GM12878 (cell line): ENCODE results near the gene ABTB1. TPM values are rescaled to one million over a fixed set of nuclear protein-coding genes. Genes with fewer than 3 reads are reported as not detected.

Source experiments
- ATAC-seq: fragments of 200-7000 bp; cut with Tn5 transposase; 3 replicates; pipeline ENCODE4 v1.9.1; 2020; ENCODE audit warnings: mild to moderate bottlenecking, moderate library complexity
- BruUV-seq: library from RNA; stranded (reverse); fragments of 400-500 nt; replicated peaks from 2 replicates; lab custom pipeline; 2021; lab: Mats Ljungman, UMichigan
- CTCF ChIA-PET: fragments of 300-600 bp; sonication (Branson Sonifier 250); formaldehyde crosslinking; extraction: SDS; loops from one replicate; lab custom pipeline; 2021; ENCODE audit warnings: inconsistent platforms; lab: Yijun Ruan, JAX
- POLR2A ChIA-PET: fragments of 350-600 bp; formaldehyde crosslinking; extraction: SDS; loops from one replicate; lab custom pipeline; 2021; ENCODE audit warnings: inconsistent platforms; lab: Charles Lee
- RAD21 ChIA-PET: fragments of 300-600 bp; sonication (Branson Sonifier 250); formaldehyde crosslinking; loops from one replicate; lab custom pipeline; 2023; ENCODE audit warnings: antibody characterized with exemption; ENCODE audit not compliant: unreplicated experiment; lab: Charles Lee
- SMC1A ChIA-PET: fragments of 300-600 bp; sonication (Branson Sonifier 250); formaldehyde crosslinking; loops from one replicate; lab custom pipeline; 2023; ENCODE audit not compliant: unreplicated experiment, uncharacterized antibody; lab: Charles Lee
- DNase-seq: peaks from one replicate; pipeline ENCODE4 v3.0.0-alpha.2; 2011; ENCODE audit warnings: low read depth, low spot score
- FAIRE-seq: peaks from 3 replicates; lab custom pipeline; 2011; peaks lifted over from hg19 to GRCh38; lab: Jason Lieb, UNC
- H2AFZ ChIP-seq: 2 replicates; pipeline ENCODE4 v1.6.0; 2011; ENCODE audit warnings: low read depth, low read length, control low read depth; ENCODE audit not compliant: control insufficient read depth
- H3K27ac ChIP-seq: 2 replicates; pipeline ENCODE4 v1.5.1; 2011; ENCODE audit warnings: control low read depth; ENCODE audit not compliant: control insufficient read depth, insufficient read depth
- H3K27me3 ChIP-seq, 2 experiments: replicated peaks in 1 of 2; 2 replicates each; pipeline versions ENCODE4 v1.6.0 to v1.6.1; 2011; ENCODE audit warnings: low read length in 1 of 2; ENCODE audit not compliant: control insufficient read depth in 2 of 2, insufficient read depth in 2 of 2
- H3K36me3 ChIP-seq, 2 experiments: 2 replicates each; pipeline ENCODE4 v1.5.1; 2011; ENCODE audit warnings: low read length in 1 of 2; ENCODE audit not compliant: control insufficient read depth in 2 of 2, insufficient read depth in 2 of 2
- H3K4me1 ChIP-seq: 2 replicates; pipeline ENCODE4 v1.6.1; 2011; ENCODE audit warnings: mild to moderate bottlenecking, low read length, moderate library complexity, mixed read lengths; ENCODE audit not compliant: control insufficient read depth, insufficient read depth
- H3K4me2 ChIP-seq: 2 replicates; pipeline ENCODE4 v1.6.0; 2011; ENCODE audit warnings: control low read depth; ENCODE audit not compliant: control insufficient read depth, insufficient read depth
- H3K4me3 ChIP-seq: fragments of 200-600 bp; sonication (generic); 2 replicates; pipeline ENCODE4 v1.5.1; 2016
- H3K79me2 ChIP-seq: 2 replicates; pipeline ENCODE4 v1.6.0; 2011; ENCODE audit warnings: low read length; ENCODE audit not compliant: control insufficient read depth, insufficient read depth
- H3K9ac ChIP-seq: 2 replicates; pipeline ENCODE4 v1.8.0; 2011; ENCODE audit warnings: low read length, control low read depth, mixed read lengths; ENCODE audit not compliant: control insufficient read depth, insufficient read depth
- H3K9me3 ChIP-seq: replicated peaks from 3 replicates; pipeline ENCODE4 v1.5.1; 2011; ENCODE audit warnings: mild to moderate bottlenecking, low read length; ENCODE audit not compliant: control insufficient read depth, insufficient read depth
- H4K20me1 ChIP-seq: 2 replicates; pipeline ENCODE4 v1.6.0; 2011; ENCODE audit not compliant: control insufficient read depth, insufficient read depth
- CEBPB ChIP-seq, 2 experiments: fragments of 150-350 bp in 1 of 2; IDR thresholded peaks; 2 replicates each; pipeline ENCODE4 v1.6.1; 2012 to 2014; ENCODE audit warnings: low read depth in 2 of 2, low read length in 2 of 2, borderline replicate concordance in 1 of 2, inconsistent platforms in 1 of 2
- E4F1 ChIP-seq: fragments of 450-650 bp; IDR thresholded peaks from 2 replicates; pipeline ENCODE4 v1.6.1; 2018; ENCODE audit warnings: borderline replicate concordance, mild to moderate bottlenecking; ENCODE audit not compliant: partially characterized antibody
- GABPA ChIP-seq: IDR thresholded peaks from 2 replicates; pipeline ENCODE4 v1.6.1; 2014; ENCODE audit warnings: antibody characterized with exemption, low read depth, mild to moderate bottlenecking, inconsistent platforms
- IKZF2 ChIP-seq, 2 experiments: fragments of 450-650 bp; IDR thresholded peaks; 2 replicates each; pipeline ENCODE4 v1.6.1; 2017; ENCODE audit warnings: mild to moderate bottlenecking in 2 of 2, moderate library complexity in 2 of 2
- MEF2B ChIP-seq: fragments of 450-650 bp; IDR thresholded peaks from 2 replicates; pipeline ENCODE4 v1.6.1; 2018; ENCODE audit warnings: mild to moderate bottlenecking, moderate library complexity; ENCODE audit not compliant: partially characterized antibody, poor library complexity, severe bottlenecking
- RELB ChIP-seq: fragments of 450-650 bp; IDR thresholded peaks from 2 replicates; pipeline ENCODE4 v1.6.1; 2017; ENCODE audit warnings: low read depth, mild to moderate bottlenecking, moderate library complexity
- TCF3 ChIP-seq: IDR thresholded peaks from 2 replicates; pipeline ENCODE4 v1.6.1; 2012; ENCODE audit warnings: low read depth, mild to moderate bottlenecking, low read length, borderline replicate concordance; ENCODE audit not compliant: insufficient read depth
- ZSCAN29 ChIP-seq: fragments of 450-650 bp; IDR thresholded peaks from 2 replicates; pipeline ENCODE4 v1.6.1; 2017; ENCODE audit warnings: mild to moderate bottlenecking, moderate library complexity
- WGBS: methylation state at CpG from one replicate; pipeline ENCODE4 v1.1.6; 2016; ENCODE audit warnings: low lambda C conversion rate; ENCODE audit not compliant: insufficient replicate concordance, insufficient coverage; ENCODE audit errors: missing lambda C conversion rate; 5-methylcytosine and 5-hydroxymethylcytosine counted together
- in situ Hi-C: fragments of 300-500 bp; cut with MboI; formaldehyde crosslinking; loops from 9 replicates; pipeline ENCODE4 v1.14.3; 2018; ENCODE audit warnings: mixed read lengths
- intact Hi-C: fragments of 100-400 bp; cut with micrococcal nuclease; formaldehyde crosslinking; loops from one replicate; pipeline ENCODE4 v1.14.2; 2022; ENCODE audit not compliant: unreplicated experiment
- polyA plus RNA-seq, 11 experiments: library from polyadenylated mRNA; depleted of rRNA in 4 of 11; unstranded in 6 of 11; stranded (reverse) in 5 of 11; fragments of >200 nt; fragmentation: Nextera tagmentation in 4 of 11; fragmentation: Illumina TruSeq in 1 of 11; extraction: Ambion mirVana in 4 of 11; extraction: Trizol in 1 of 11; gene quantifications; 1 replicate in 1 of 11; 2 replicates in 10 of 11; pipeline versions ENCODE4 v1.2.1 to v1.2.3, GENCODE V29; 2011 to 2016; ENCODE audit warnings: inconsistent platforms in 2 of 11, missing spikeins in 2 of 11, low read depth in 1 of 11
- total RNA-seq, 4 experiments: library from RNA; depleted of rRNA in 3 of 4; stranded (reverse); fragments of >200 nt in 3 of 4; fragmentation: Illumina TruSeq in 1 of 4; extraction: Trizol in 1 of 4; gene quantifications; 2 replicates each; pipeline versions ENCODE4 v1.2.1 to v1.2.3, GENCODE V29; 2013 to 2021
- TF ChIP-seq, protein P1 (sequence below): fragments of 450-650 bp; IDR thresholded peaks from 2 replicates; pipeline ENCODE4 v1.6.1; 2016; ENCODE audit warnings: mild to moderate bottlenecking

The ABTB1 gene
- total and polyA plus RNA-seq, 10 of the 15 experiments (the other 5 are each of a cell fraction or from before 2014, with no cell fraction given) = 0.11 to 10.2 (median 7.1) TPM

DNA sequence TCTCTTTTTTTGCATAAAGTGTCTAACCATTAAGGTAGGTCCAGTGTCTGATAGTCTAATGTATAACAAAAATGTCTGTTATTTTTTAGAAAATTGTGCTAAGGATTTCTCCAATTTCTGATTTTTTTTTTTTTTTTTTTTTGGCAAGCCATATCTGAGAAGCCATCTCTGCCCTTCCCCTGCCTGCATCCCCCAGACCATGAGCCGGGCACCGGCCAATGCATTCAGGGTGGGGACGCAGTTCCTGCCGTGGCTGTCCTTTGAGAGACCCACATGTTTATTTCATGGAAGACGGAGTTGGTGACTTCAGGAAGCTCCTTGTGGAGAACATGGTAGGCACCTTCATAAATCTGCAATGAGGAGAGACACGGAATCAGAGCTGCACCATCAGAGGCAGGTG is 19.2 kb downstream of the ABTB1 start:
- ChIA-PET SMC1A (no interaction called here), RAD21 (no interaction called here), CTCF (interaction anchor here (1.0 kb wide), 1 partner anchor 133 kb away, joined by 3 read pairs; no protein-coding TSS in a partner anchor), POLR2A (no interaction called here)
- ATAC-seq = no peak
- TF ChIP-seq, protein P1, sequence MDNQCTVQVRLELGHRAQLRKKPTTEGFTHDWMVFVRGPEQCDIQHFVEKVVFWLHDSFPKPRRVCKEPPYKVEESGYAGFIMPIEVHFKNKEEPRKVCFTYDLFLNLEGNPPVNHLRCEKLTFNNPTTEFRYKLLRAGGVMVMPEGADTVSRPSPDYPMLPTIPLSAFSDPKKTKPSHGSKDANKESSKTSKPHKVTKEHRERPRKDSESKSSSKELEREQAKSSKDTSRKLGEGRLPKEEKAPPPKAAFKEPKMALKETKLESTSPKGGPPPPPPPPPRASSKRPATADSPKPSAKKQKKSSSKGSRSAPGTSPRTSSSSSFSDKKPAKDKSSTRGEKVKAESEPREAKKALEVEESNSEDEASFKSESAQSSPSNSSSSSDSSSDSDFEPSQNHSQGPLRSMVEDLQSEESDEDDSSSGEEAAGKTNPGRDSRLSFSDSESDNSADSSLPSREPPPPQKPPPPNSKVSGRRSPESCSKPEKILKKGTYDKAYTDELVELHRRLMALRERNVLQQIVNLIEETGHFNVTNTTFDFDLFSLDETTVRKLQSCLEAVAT = no peak
- TF ChIP-seq CEBPB (IDR thresholded peaks at IDR 0.05; ENCODE audit: borderline replicate concordance in 1 of 2, low read depth in 2 of 2, low read length in 2 of 2) (no peak), GABPA (no peak), TCF3 (no peak), RELB (no peak), ZSCAN29 (no peak), E4F1 (no peak), IKZF2 (IDR thresholded peaks at IDR 0.05) (no peak), MEF2B (no peak)
- intact Hi-C loops (no loop called here), in situ Hi-C loops (no loop called here)
- H3K27me3 ChIP-seq = no peaks in the 10 kb centered on the region
- WGBS = 97% methylated on average over 6 of the region's 6 CpGs
- no peaks in the 10 kb centered on the region for H4K20me1 ChIP-seq
- no peak overlapping the region for H3K9ac ChIP-seq
- H3K36me3 ChIP-seq = peaks cover 18 to 35% of the 10 kb centered on the region in 2 experiments
- H3K4me2 ChIP-seq = no peak overlapping the region
- no peak overlapping the region for H2AFZ ChIP-seq
- H3K9me3 ChIP-seq = no peaks in the 10 kb centered on the region
- no peak for FAIRE-seq
- H3K79me2 ChIP-seq = no peaks in the 10 kb centered on the region
- DNase-seq = no peak
- no TSS peak for BruUV-seq
- H3K4me3 ChIP-seq = no peak overlapping the region
- H3K4me1 ChIP-seq = peaks cover 5% of the 10 kb centered on the region
- H3K27ac ChIP-seq = no peak overlapping the region
